ENCODE measurements around the gene CCDC126. TPM values are rescaled to one million over a fixed set of nuclear protein-coding genes. Genes with fewer than 3 reads are reported as not detected.

Gene CCDC126
- total RNA-seq, 1 experiment from 2014 or later = 10.3 TPM

DNA sequence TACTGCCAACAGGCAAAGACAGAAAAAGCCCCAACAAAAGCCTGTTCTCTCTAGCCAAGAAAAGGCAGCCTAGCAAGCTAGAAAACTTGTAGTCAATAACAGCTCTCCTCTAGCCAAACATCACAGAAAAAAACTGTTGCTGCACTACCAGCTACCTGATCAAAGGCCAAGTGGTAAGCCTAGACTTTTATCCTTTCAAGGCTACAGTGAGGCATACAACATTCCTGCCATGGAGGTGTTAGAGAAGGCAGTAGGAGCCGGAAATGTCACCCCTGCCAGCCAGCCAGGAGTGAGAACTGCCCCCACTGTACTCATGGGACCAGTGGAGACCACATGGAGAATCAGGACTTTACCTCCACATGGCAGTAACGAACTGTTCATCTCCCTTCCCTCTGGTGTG is 31.2 kb downstream of the CCDC126 start:
- BruUV-seq (replicated peaks) = no TSS peak
- H3K27me3 ChIP-seq (ENCODE audit: control insufficient read depth, insufficient read depth, low read length) = no peaks in the 10 kb centered on the region
- ChIA-PET CTCF (no interaction called here), POLR2A (no interaction called here)
- DNase-seq (ENCODE audit: low read depth, low spot score) = no peak
- H3K4me1 ChIP-seq (ENCODE audit: control insufficient read depth, insufficient read depth, low read length) = no peaks in the 10 kb centered on the region
- in situ Hi-C loops (cut with HindIII; ENCODE audit: low pct_unique_long_range_greater_than_20kb, low sequenced_read_pairs) (no loop called here), intact Hi-C loops (cut with micrococcal nuclease; ENCODE audit: unreplicated experiment) (no loop called here)
- peak; percentile 12; the same call in 1 of the 2 replicates for ATAC-seq
- H3K36me3 ChIP-seq (ENCODE audit: control insufficient read depth, insufficient read depth, low read length) = no peaks in the 10 kb centered on the region
- no peak overlapping the region for H3K4me3 ChIP-seq (ENCODE audit: low read depth in 2 of 2, low read length in 2 of 2)
- TF ChIP-seq, protein P1, sequence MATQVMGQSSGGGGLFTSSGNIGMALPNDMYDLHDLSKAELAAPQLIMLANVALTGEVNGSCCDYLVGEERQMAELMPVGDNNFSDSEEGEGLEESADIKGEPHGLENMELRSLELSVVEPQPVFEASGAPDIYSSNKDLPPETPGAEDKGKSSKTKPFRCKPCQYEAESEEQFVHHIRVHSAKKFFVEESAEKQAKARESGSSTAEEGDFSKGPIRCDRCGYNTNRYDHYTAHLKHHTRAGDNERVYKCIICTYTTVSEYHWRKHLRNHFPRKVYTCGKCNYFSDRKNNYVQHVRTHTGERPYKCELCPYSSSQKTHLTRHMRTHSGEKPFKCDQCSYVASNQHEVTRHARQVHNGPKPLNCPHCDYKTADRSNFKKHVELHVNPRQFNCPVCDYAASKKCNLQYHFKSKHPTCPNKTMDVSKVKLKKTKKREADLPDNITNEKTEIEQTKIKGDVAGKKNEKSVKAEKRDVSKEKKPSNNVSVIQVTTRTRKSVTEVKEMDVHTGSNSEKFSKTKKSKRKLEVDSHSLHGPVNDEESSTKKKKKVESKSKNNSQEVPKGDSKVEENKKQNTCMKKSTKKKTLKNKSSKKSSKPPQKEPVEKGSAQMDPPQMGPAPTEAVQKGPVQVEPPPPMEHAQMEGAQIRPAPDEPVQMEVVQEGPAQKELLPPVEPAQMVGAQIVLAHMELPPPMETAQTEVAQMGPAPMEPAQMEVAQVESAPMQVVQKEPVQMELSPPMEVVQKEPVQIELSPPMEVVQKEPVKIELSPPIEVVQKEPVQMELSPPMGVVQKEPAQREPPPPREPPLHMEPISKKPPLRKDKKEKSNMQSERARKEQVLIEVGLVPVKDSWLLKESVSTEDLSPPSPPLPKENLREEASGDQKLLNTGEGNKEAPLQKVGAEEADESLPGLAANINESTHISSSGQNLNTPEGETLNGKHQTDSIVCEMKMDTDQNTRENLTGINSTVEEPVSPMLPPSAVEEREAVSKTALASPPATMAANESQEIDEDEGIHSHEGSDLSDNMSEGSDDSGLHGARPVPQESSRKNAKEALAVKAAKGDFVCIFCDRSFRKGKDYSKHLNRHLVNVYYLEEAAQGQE (IDR thresholded peaks at IDR 0.05; ENCODE audit: insufficient read depth in 1 of 2, low read depth in 2 of 2, low read length in 1 of 2) = no peak
- TF ChIP-seq TCF7L2 (IDR thresholded peaks at IDR 0.05; ENCODE audit: low read depth, low read length) (no peak), POLR2AphosphoS5 (IDR thresholded peaks at IDR 0.05; ENCODE audit: low read depth, low read length) (no peak), SIN3A (IDR thresholded peaks at IDR 0.05; ENCODE audit: borderline replicate concordance, insufficient read depth, low read depth, low read length) (no peak)
- TF ChIP-seq, protein P2, sequence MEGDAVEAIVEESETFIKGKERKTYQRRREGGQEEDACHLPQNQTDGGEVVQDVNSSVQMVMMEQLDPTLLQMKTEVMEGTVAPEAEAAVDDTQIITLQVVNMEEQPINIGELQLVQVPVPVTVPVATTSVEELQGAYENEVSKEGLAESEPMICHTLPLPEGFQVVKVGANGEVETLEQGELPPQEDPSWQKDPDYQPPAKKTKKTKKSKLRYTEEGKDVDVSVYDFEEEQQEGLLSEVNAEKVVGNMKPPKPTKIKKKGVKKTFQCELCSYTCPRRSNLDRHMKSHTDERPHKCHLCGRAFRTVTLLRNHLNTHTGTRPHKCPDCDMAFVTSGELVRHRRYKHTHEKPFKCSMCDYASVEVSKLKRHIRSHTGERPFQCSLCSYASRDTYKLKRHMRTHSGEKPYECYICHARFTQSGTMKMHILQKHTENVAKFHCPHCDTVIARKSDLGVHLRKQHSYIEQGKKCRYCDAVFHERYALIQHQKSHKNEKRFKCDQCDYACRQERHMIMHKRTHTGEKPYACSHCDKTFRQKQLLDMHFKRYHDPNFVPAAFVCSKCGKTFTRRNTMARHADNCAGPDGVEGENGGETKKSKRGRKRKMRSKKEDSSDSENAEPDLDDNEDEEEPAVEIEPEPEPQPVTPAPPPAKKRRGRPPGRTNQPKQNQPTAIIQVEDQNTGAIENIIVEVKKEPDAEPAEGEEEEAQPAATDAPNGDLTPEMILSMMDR (IDR thresholded peaks at IDR 0.05) = no peak
- H3K27ac ChIP-seq (ENCODE audit: low read length) = no peak overlapping the region
- no peaks in the 10 kb centered on the region for H3K9me3 ChIP-seq (ENCODE audit: control insufficient read depth, insufficient read depth, low read depth, low read length)

DNA sequence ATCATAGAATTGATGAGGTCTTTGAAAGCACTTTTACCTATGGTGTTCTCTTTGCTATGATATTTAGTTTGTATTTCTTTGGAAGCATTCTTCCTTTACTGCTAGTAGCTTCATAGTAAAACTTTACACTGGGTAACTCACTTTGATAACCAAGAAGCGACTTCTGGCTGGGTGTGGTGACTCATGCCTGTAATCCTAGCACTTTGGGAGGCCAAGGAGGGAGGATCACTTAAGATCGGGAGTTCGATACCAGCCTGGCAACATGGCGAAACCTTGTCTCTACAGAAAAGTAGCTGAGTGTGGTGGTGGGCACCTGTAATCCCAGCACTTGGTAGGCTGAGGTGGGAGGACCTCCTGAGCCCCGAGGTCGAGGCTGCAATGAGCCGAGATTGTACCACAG is 36.2 kb downstream of the CCDC126 start:
- DNase-seq (ENCODE audit: low read depth, low spot score) (no peak), ATAC-seq (peak; percentile 12; the same call in 1 of the 2 replicates)
- no TSS peak for BruUV-seq (replicated peaks)
- ChIA-PET CTCF (interaction anchor here (0.7 kb wide), 1 partner anchor 66 kb away, joined by 3 read pairs; no protein-coding TSS in a partner anchor), POLR2A (no interaction called here)
- TF ChIP-seq POLR2AphosphoS5 (IDR thresholded peaks at IDR 0.05; ENCODE audit: low read depth, low read length) = no peak
- TF ChIP-seq SIN3A (IDR thresholded peaks at IDR 0.05; ENCODE audit: borderline replicate concordance, insufficient read depth, low read depth, low read length) = no peak
- TF ChIP-seq, protein P1 (IDR thresholded peaks at IDR 0.05; ENCODE audit: insufficient read depth in 1 of 2, low read depth in 2 of 2, low read length in 1 of 2) = no peak
- TF ChIP-seq, protein P2 (IDR thresholded peaks at IDR 0.05) = no peak
- TF ChIP-seq TCF7L2 (IDR thresholded peaks at IDR 0.05; ENCODE audit: low read depth, low read length) = no peak
- no peaks in the 10 kb centered on the region for H3K36me3 ChIP-seq (ENCODE audit: control insufficient read depth, insufficient read depth, low read length)
- intact Hi-C loops (cut with micrococcal nuclease; ENCODE audit: unreplicated experiment) = no loop called here
- H3K4me1 ChIP-seq (ENCODE audit: control insufficient read depth, insufficient read depth, low read length) = no peaks in the 10 kb centered on the region
- no peak overlapping the region for H3K4me3 ChIP-seq (ENCODE audit: low read depth in 2 of 2, low read length in 2 of 2)
- in situ Hi-C loops (cut with HindIII; ENCODE audit: low pct_unique_long_range_greater_than_20kb, low sequenced_read_pairs) = no loop called here
- H3K27ac ChIP-seq (ENCODE audit: low read length) = no peak overlapping the region
- H3K27me3 ChIP-seq (ENCODE audit: control insufficient read depth, insufficient read depth, low read length) = no peaks in the 10 kb centered on the region
- H3K9me3 ChIP-seq (ENCODE audit: control insufficient read depth, insufficient read depth, low read depth, low read length) = no peaks in the 10 kb centered on the region
